ENCODE data around the gene TRPV2. TPM values are rescaled to one million over a fixed set of nuclear protein-coding genes. Genes with fewer than 3 reads are reported as not detected.

The TRPV2 gene
- total and polyA plus RNA-seq, 9 of the 15 experiments (the other 6 are each of a cell fraction or from before 2014, with no cell fraction given): 10.0 to 97.5 (median 30.3) TPM

GRCh38 chr17:16380640-16381495 lies 34.5 kb upstream of the TRPV2 start, which contains the start of gene UBB (continued):
- TF ChIP-seq ZBTB11 (CRISPR knock-in tag; IDR thresholded peaks at IDR 0.05): 0 out of 6 replicates have a peak, but pooled peaks of 1 of the 3 experiments have one; percentile 46
- TF ChIP-seq COPS2 (conservative IDR thresholded peaks at IDR 0.05): no peak
- no peak for TF ChIP-seq ZNF253 (CRISPR knock-in tag; conservative IDR thresholded peaks at IDR 0.05)
- no peak for TF ChIP-seq TSC22D4 (tag; IDR thresholded peaks at IDR 0.05)
- no peak for TF ChIP-seq SMARCE1 (IDR thresholded peaks at IDR 0.05)
- no peak for TF ChIP-seq ZKSCAN1 (IDR thresholded peaks at IDR 0.05; ENCODE audit: low read depth, low read length)
- TF ChIP-seq CEBPZ (IDR thresholded peaks at IDR 0.05; ENCODE audit: borderline replicate concordance, low read depth, low read length): no peak
- TF ChIP-seq POLR2B (IDR thresholded peaks at IDR 0.05; ENCODE audit: low read depth, partially characterized antibody): peak; percentile 99
- peak; percentile 57 for TF ChIP-seq JUND (IDR thresholded peaks at IDR 0.05; ENCODE audit: borderline replicate concordance, low read depth, low read length)
- TF ChIP-seq JUND (tag; IDR thresholded peaks at IDR 0.05; ENCODE audit: borderline replicate concordance, low read depth, low read length): peak; percentile 78; the same call in 2 of the 3 replicates
- peak; percentile 81 for TF ChIP-seq CREM (IDR thresholded peaks at IDR 0.05; ENCODE audit: low read depth)
- TF ChIP-seq ILF3 (IDR thresholded peaks at IDR 0.05; ENCODE audit: borderline replicate concordance): no peak
- no peak for TF ChIP-seq MAX (CRISPR knock-in tag; IDR thresholded peaks at IDR 0.05)
- TF ChIP-seq, protein P1, sequence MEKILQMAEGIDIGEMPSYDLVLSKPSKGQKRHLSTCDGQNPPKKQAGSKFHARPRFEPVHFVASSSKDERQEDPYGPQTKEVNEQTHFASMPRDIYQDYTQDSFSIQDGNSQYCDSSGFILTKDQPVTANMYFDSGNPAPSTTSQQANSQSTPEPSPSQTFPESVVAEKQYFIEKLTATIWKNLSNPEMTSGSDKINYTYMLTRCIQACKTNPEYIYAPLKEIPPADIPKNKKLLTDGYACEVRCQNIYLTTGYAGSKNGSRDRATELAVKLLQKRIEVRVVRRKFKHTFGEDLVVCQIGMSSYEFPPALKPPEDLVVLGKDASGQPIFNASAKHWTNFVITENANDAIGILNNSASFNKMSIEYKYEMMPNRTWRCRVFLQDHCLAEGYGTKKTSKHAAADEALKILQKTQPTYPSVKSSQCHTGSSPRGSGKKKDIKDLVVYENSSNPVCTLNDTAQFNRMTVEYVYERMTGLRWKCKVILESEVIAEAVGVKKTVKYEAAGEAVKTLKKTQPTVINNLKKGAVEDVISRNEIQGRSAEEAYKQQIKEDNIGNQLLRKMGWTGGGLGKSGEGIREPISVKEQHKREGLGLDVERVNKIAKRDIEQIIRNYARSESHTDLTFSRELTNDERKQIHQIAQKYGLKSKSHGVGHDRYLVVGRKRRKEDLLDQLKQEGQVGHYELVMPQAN (IDR thresholded peaks at IDR 0.05; ENCODE audit: borderline replicate concordance): peak; percentile 18; the same call in 1 of the 2 replicates
- peak; percentile 99 for TF ChIP-seq POLR2A (conservative IDR thresholded peaks at IDR 0.05)
- no peak for TF ChIP-seq SP2 (IDR thresholded peaks at IDR 0.05; ENCODE audit: extremely low read depth, low read depth, low read length, poor library complexity, severe bottlenecking)
- no peak for TF ChIP-seq ARID2 (IDR thresholded peaks at IDR 0.05)
- TF ChIP-seq HNRNPUL1 (IDR thresholded peaks at IDR 0.05; ENCODE audit: low read length): no peak
- no peak for TF ChIP-seq TEAD2 (tag; IDR thresholded peaks at IDR 0.05)
